Panc1 (cell line): ENCODE measurements around the gene DDX39B.

Experiments used
- CTCF ChIP-seq: fragments of 450-650 bp; IDR thresholded peaks from 2 replicates; pipeline ENCODE4 v1.5.1; 2017; ENCODE audit warnings: mild to moderate bottlenecking
- POLR2AphosphoS5 ChIP-seq: IDR thresholded peaks from 2 replicates; pipeline ENCODE4 v1.6.1; 2012; ENCODE audit warnings: mild to moderate bottlenecking, low read depth, low read length, moderate library complexity
- REST ChIP-seq, 2 experiments: IDR thresholded peaks; 2 replicates each; pipeline ENCODE4 v1.6.1; 2011 to 2012; ENCODE audit warnings: low read depth in 2 of 2, control low read depth in 1 of 2, low read length in 1 of 2, mild to moderate bottlenecking in 1 of 2, moderate library complexity in 1 of 2; ENCODE audit not compliant: insufficient read depth in 1 of 2

- no peak for TF ChIP-seq CTCF
- no peak for TF ChIP-seq POLR2AphosphoS5
- TF ChIP-seq REST (IDR thresholded peaks at IDR 0.05; ENCODE audit: insufficient read depth in 1 of 2, low read depth in 2 of 2, low read length in 1 of 2) = no peak
Measured at GRCh38 chr6:31576897-31577578, 35.2 kb upstream of the DDX39B start.
